Mesendoderm (in vitro differentiated cells): Measurements from ENCODE around the gene SLC38A2.
A peak's percentile ranks its signal among the peaks of the same experiment; 100 is the strongest.
"Not testable (repeated sequence)": the region's sequence is repeated elsewhere in the genome, so short reads cannot be mapped to it uniquely, and the experiment has no call there.

ENCODE experiments used
- DNase-seq: peaks from one replicate; pipeline ENCODE4 v3.0.0; 2013
- H2AK5ac ChIP-seq: 2 replicates; pipeline ENCODE4 v1.6.1; 2013; ENCODE audit warnings: low read length, inconsistent platforms
- H2BK120ac ChIP-seq: 2 replicates; pipeline ENCODE4 v1.6.1; 2013; ENCODE audit warnings: low read depth, mild to moderate bottlenecking, low read length, moderate library complexity, mixed read lengths
- H2BK15ac ChIP-seq: replicated peaks from 2 replicates; pipeline ENCODE4 v1.6.1; 2013; ENCODE audit warnings: low read depth, mild to moderate bottlenecking, moderate library complexity
- H2BK5ac ChIP-seq: 2 replicates; pipeline ENCODE4 v1.6.1; 2013; ENCODE audit warnings: low read length, inconsistent platforms
- H3K18ac ChIP-seq: 2 replicates; pipeline ENCODE4 v1.6.1; 2013; ENCODE audit warnings: mild to moderate bottlenecking, low read length, mixed read lengths
- H3K23ac ChIP-seq: one replicate; pipeline ENCODE4 v1.6.1; 2013; ENCODE audit warnings: low read length
- H3K27ac ChIP-seq: 2 replicates; pipeline ENCODE4 v1.5.1; 2013; ENCODE audit warnings: low read depth, mild to moderate bottlenecking, inconsistent platforms, low read length, moderate library complexity
- H3K27me3 ChIP-seq: 2 replicates; pipeline ENCODE4 v1.6.1; 2013; ENCODE audit warnings: low read length, control low read depth, mild to moderate bottlenecking, inconsistent platforms; ENCODE audit not compliant: insufficient read depth, poor library complexity
- H3K36me3 ChIP-seq: 2 replicates; pipeline ENCODE4 v1.6.1; 2013; ENCODE audit warnings: low read length, inconsistent platforms; ENCODE audit not compliant: control insufficient read depth, insufficient read depth
- H3K4ac ChIP-seq: one replicate; pipeline ENCODE4 v1.6.1; 2013; ENCODE audit warnings: low read depth, mild to moderate bottlenecking, low read length, moderate library complexity
- H3K4me1 ChIP-seq: 2 replicates; pipeline ENCODE4 v1.6.1; 2013; ENCODE audit warnings: low read depth, low read length, inconsistent platforms; ENCODE audit not compliant: control insufficient read depth
- H3K4me2 ChIP-seq: 2 replicates; pipeline ENCODE4 v1.6.1; 2013; ENCODE audit warnings: low read length
- H3K4me3 ChIP-seq: 2 replicates; pipeline ENCODE4 v1.5.1; 2013; ENCODE audit warnings: mild to moderate bottlenecking, low read length
- H3K56ac ChIP-seq: one replicate; pipeline ENCODE4 v1.6.1; 2013; ENCODE audit warnings: low read length
- H3K79me1 ChIP-seq: 2 replicates; pipeline ENCODE4 v1.6.1; 2013; ENCODE audit warnings: low read length, inconsistent platforms
- H3K79me2 ChIP-seq: 2 replicates; pipeline ENCODE4 v1.6.1; 2013; ENCODE audit warnings: mild to moderate bottlenecking, low read length; ENCODE audit not compliant: control insufficient read depth, insufficient read depth
- H3K9ac ChIP-seq: 2 replicates; pipeline ENCODE4 v1.6.1; 2013; ENCODE audit warnings: low read length, inconsistent platforms
- H4K5ac ChIP-seq: one replicate; pipeline ENCODE4 v1.6.1; 2013; ENCODE audit warnings: low read length
- H4K8ac ChIP-seq: one replicate; pipeline ENCODE4 v1.6.1; 2013; ENCODE audit warnings: low read depth, mild to moderate bottlenecking, control low read depth, low read length, moderate library complexity
- WGBS: extraction: QIAGEN DNeasy Blood & Tissue Kit; methylation state at CpG from one replicate; pipeline ENCODE4 v1.1.7; 2013; ENCODE audit warnings: low lambda C conversion rate, missing lambda C conversion rate; ENCODE audit not compliant: insufficient coverage; ENCODE audit errors: extremely low coverage; 5-methylcytosine and 5-hydroxymethylcytosine counted together

The SLC38A2 gene

GRCh38 chr12:46402451-46402850 is 29.9 kb upstream of the SLC38A2 start:
- no CpG with 5 or more reads among the region's 2 CpGs for WGBS
- Histone ChIP-seq H2BK5ac (no peak overlapping the region), H3K4me1 (no peaks in the 10 kb centered on the region), H2BK15ac (no peak overlapping the region), H3K4me2 (no peak overlapping the region), H3K4ac (no peak overlapping the region), H4K8ac (no peak overlapping the region), H3K79me2 (no peaks in the 10 kb centered on the region), H3K79me1 (no peaks in the 10 kb centered on the region), H3K23ac (no peak overlapping the region), H2AK5ac (no peak overlapping the region), H3K56ac (peak overlapping the region; percentile 43), H3K18ac (no peak overlapping the region), H2BK120ac (no peak overlapping the region), H4K5ac (no peak overlapping the region), H3K9ac (no peak overlapping the region), H3K27me3 (no peaks in the 10 kb centered on the region), H3K27ac (no peak overlapping the region), H3K4me3 (no peak overlapping the region), H3K36me3 (no peaks in the 10 kb centered on the region)
- DNase-seq, result no peak

GRCh38 chr12:46401662-46402061 is 29.1 kb upstream of the SLC38A2 start:
- no peak overlapping the region for H3K4me3 ChIP-seq
- H3K36me3 ChIP-seq, result no peaks in the 10 kb centered on the region
- no peak overlapping the region for H3K18ac ChIP-seq
- H2AK5ac ChIP-seq, result no peak overlapping the region
- no peak overlapping the region for H3K56ac ChIP-seq
- no peak overlapping the region for H2BK5ac ChIP-seq
- H3K27me3 ChIP-seq, result no peaks in the 10 kb centered on the region
- H3K79me2 ChIP-seq, result no peaks in the 10 kb centered on the region
- no peaks in the 10 kb centered on the region for H3K4me1 ChIP-seq
- no peak overlapping the region for H2BK120ac ChIP-seq
- H3K4me2 ChIP-seq, result no peak overlapping the region
- no peak for DNase-seq
- no peak overlapping the region for H3K23ac ChIP-seq
- no peak overlapping the region for H2BK15ac ChIP-seq
- no peaks in the 10 kb centered on the region for H3K79me1 ChIP-seq
- H3K9ac ChIP-seq, result no peak overlapping the region
- no CpG with 5 or more reads among the region's 4 CpGs for WGBS
- no peak overlapping the region for H3K4ac ChIP-seq
- H4K5ac ChIP-seq, result no peak overlapping the region
- no peak overlapping the region for H3K27ac ChIP-seq
- H4K8ac ChIP-seq, result no peak overlapping the region

GRCh38 chr12:46400406-46400805 is 27.8 kb upstream of the SLC38A2 start:
- no peak overlapping the region for H2BK120ac ChIP-seq
- H2BK15ac ChIP-seq, result no peak overlapping the region
- no peak overlapping the region for H3K4me3 ChIP-seq
- no peaks in the 10 kb centered on the region for H3K4me1 ChIP-seq
- no peaks in the 10 kb centered on the region for H3K79me2 ChIP-seq
- no peaks in the 10 kb centered on the region for H3K27me3 ChIP-seq
- no peak overlapping the region for H4K5ac ChIP-seq
- no peak overlapping the region for H3K9ac ChIP-seq
- no peak for DNase-seq
- H3K56ac ChIP-seq, result no peak overlapping the region
- no peak overlapping the region for H2AK5ac ChIP-seq
- no peak overlapping the region for H3K27ac ChIP-seq
- H3K4ac ChIP-seq, result no peak overlapping the region
- no peak overlapping the region for H3K23ac ChIP-seq
- H4K8ac ChIP-seq, result no peak overlapping the region
- WGBS, result no CpG with 5 or more reads among the region's 2 CpGs
- no peak overlapping the region for H3K18ac ChIP-seq
- H3K79me1 ChIP-seq, result no peaks in the 10 kb centered on the region
- H2BK5ac ChIP-seq, result no peak overlapping the region
- no peak overlapping the region for H3K4me2 ChIP-seq
- no peaks in the 10 kb centered on the region for H3K36me3 ChIP-seq

- H2BK120ac ChIP-seq, H3K23ac ChIP-seq, H3K4me2 ChIP-seq, H3K56ac ChIP-seq, H3K9ac ChIP-seq, H2AK5ac ChIP-seq, DNase-seq, H3K18ac ChIP-seq, H2BK15ac ChIP-seq, H3K4ac ChIP-seq, H3K4me3 ChIP-seq, H3K27me3 ChIP-seq, H3K79me1 ChIP-seq, H4K8ac ChIP-seq, H3K27ac ChIP-seq, H3K79me2 ChIP-seq, H3K4me1 ChIP-seq, H3K36me3 ChIP-seq, H2BK5ac ChIP-seq, H4K5ac ChIP-seq: not testable (repeated sequence)
- no CpG with 5 or more reads among the region's 6 CpGs for WGBS
Observed at GRCh38 chr12:46399461-46400248, 27.1 kb upstream of the SLC38A2 start.

- H3K4me2 ChIP-seq, result no peak overlapping the region
- H3K4ac ChIP-seq, result no peak overlapping the region
- H3K27ac ChIP-seq, result no peak overlapping the region
- no peak overlapping the region for H3K4me3 ChIP-seq
- no peak overlapping the region for H2AK5ac ChIP-seq
- H3K9ac ChIP-seq, result no peak overlapping the region
- no peaks in the 10 kb centered on the region for H3K4me1 ChIP-seq
- H4K5ac ChIP-seq, result no peak overlapping the region
- H3K23ac ChIP-seq, result no peak overlapping the region
- no peak overlapping the region for H2BK15ac ChIP-seq
- no peaks in the 10 kb centered on the region for H3K79me2 ChIP-seq
- no peak overlapping the region for H3K56ac ChIP-seq
- H3K18ac ChIP-seq, result no peak overlapping the region
- no peaks in the 10 kb centered on the region for H3K36me3 ChIP-seq
- no CpG with 5 or more reads among the region's 5 CpGs for WGBS
- no peak for DNase-seq
- no peak overlapping the region for H2BK5ac ChIP-seq
- no peak overlapping the region for H2BK120ac ChIP-seq
- no peaks in the 10 kb centered on the region for H3K27me3 ChIP-seq
- no peak overlapping the region for H4K8ac ChIP-seq
- no peaks in the 10 kb centered on the region for H3K79me1 ChIP-seq
Observed at GRCh38 chr12:46396826-46397225, 24.3 kb upstream of the SLC38A2 start.

GRCh38 chr12:46395388-46395787 is 22.8 kb upstream of the SLC38A2 start:
- Histone ChIP-seq H3K56ac (no peak overlapping the region), H3K4me1 (peaks cover 6% of the 10 kb centered on the region), H2AK5ac (no peak overlapping the region), H3K4me2 (no peak overlapping the region), H3K27ac (no peak overlapping the region), H2BK5ac (no peak overlapping the region), H3K18ac (no peak overlapping the region), H2BK120ac (no peak overlapping the region), H4K5ac (no peak overlapping the region), H4K8ac (no peak overlapping the region), H3K36me3 (no peaks in the 10 kb centered on the region), H2BK15ac (no peak overlapping the region), H3K9ac (no peak overlapping the region), H3K27me3 (no peaks in the 10 kb centered on the region), H3K4me3 (no peak overlapping the region), H3K79me1 (no peaks in the 10 kb centered on the region), H3K23ac (no peak overlapping the region), H3K4ac (no peak overlapping the region), H3K79me2 (no peaks in the 10 kb centered on the region)
- no CpG with 5 or more reads among the region's 4 CpGs for WGBS
- no peak for DNase-seq
